ENCODE results near the gene ACTRT1. TPM values are rescaled to one million over a fixed set of nuclear protein-coding genes. Genes with fewer than 3 reads are reported as not detected.

The ACTRT1 gene
- total and polyA plus RNA-seq, 2 of the 4 experiments (the other 2 are of a cell fraction), result not detected

DNA sequence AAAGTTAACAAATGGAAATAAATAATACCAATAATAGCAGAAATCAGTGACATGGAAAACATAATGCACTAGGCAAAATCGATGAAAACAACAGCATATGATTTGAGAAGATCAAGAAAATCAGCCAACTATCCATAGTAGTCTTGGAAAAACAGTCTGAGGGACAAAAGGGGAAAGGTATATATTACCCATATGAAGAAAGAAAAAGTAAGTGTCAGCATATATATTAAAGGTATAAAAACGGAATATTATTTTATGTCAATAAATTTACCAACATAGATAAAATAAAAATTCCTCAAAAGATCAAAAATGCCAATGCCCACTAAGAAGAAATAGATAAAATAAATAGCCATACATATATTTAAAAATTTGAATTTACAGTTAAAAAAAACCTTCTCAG, 33.0 kb downstream of the ACTRT1 start:
- Histone ChIP-seq H3K9me1 (ENCODE audit: insufficient read depth, low read length) (no peaks in the 10 kb centered on the region), H3K18ac (ENCODE audit: low read depth, low read length) (no peak overlapping the region), H3K23ac (ENCODE audit: low read depth, low read length) (no peak overlapping the region), H3K9ac (ENCODE audit: low read depth, low read length) (no peak overlapping the region), H2BK20ac (ENCODE audit: low read depth, low read length) (no peak overlapping the region), H2AK9ac (replicated peaks; ENCODE audit: low read depth, low read length, poor library complexity) (no peak overlapping the region), H4K8ac (ENCODE audit: low read depth in 2 of 2, low read length in 2 of 2) (no peak overlapping the region), H3K4me1 (ENCODE audit: control insufficient read depth, insufficient read depth, low read length) (no peaks in the 10 kb centered on the region), H3K4me3 (ENCODE audit: insufficient read depth, low read depth, low read length) (no peak overlapping the region), H2BK120ac (ENCODE audit: low read depth, low read length) (no peak overlapping the region), H3K79me1 (ENCODE audit: low read depth in 1 of 2, low read length in 2 of 2) (no peaks in the 10 kb centered on the region), H4K5ac (ENCODE audit: low read depth, low read length) (no peak overlapping the region), H3K36me3 (ENCODE audit: control insufficient read depth, insufficient read depth, low read length) (no peaks in the 10 kb centered on the region), H3K14ac (replicated peaks; ENCODE audit: low read depth, low read length) (no peak overlapping the region), H3K27ac (ENCODE audit: insufficient read depth, low read length) (no peak overlapping the region), H4K91ac (ENCODE audit: insufficient read depth, low read depth, low read length) (no peak overlapping the region), H3K56ac (ENCODE audit: extremely low read depth, insufficient read depth, low read length) (no peak overlapping the region), H3K4ac (ENCODE audit: low read depth, low read length) (no peak overlapping the region), H3K27me3 (ENCODE audit: control insufficient read depth, insufficient read depth, low read length) (no peaks in the 10 kb centered on the region), H3K9me3 (ENCODE audit: control insufficient read depth, insufficient read depth, low read length) (no peaks in the 10 kb centered on the region), H2AFZ (replicated peaks; ENCODE audit: low read length, poor library complexity) (no peak overlapping the region), H2BK15ac (ENCODE audit: low read depth, low read length) (no peak overlapping the region), H3K4me2 (ENCODE audit: low read depth, low read length) (no peak overlapping the region), H2AK5ac (ENCODE audit: low read depth, low read length) (no peak overlapping the region), H2BK5ac (ENCODE audit: low read depth, low read length, poor library complexity, severe bottlenecking) (no peak overlapping the region), H4K20me1 (ENCODE audit: insufficient read depth, low read length) (no peaks in the 10 kb centered on the region)
- BruUV-seq (replicated peaks), result no TSS peak
- dilution Hi-C loops (cut with HindIII; ENCODE audit: low sequenced_read_pairs, unreplicated experiment), result no loop called here
- no CpG with 5 or more reads among the region's 2 CpGs for WGBS, 2 experiments (ENCODE audit: extremely low coverage in 2 of 2, insufficient read length in 1 of 2)
- TF ChIP-seq CHD1 (IDR thresholded peaks at IDR 0.05; ENCODE audit: low read depth, low read length) (no peak), MAFK (IDR thresholded peaks at IDR 0.05; ENCODE audit: low read depth, low read length) (peak; percentile 55)
- in situ Hi-C loops (cut with MboI; ENCODE audit: low sequenced_read_pairs), result no loop called here
- intact Hi-C loops (cut with micrococcal nuclease), result no loop called here
- CTCF ChIA-PET, result no interaction called here
- POLR2A ChIA-PET (ENCODE audit: unreplicated experiment), result no interaction called here
- ATAC-seq (ENCODE audit: low read depth) (no peak), DNase-seq (no peak)
